NCI-H1417 treated with DMSO at 0.1 percent for 48 hours (cell line): ENCODE measurements around the gene PKD2.

Source experiments
- DNase-seq: peaks from one replicate; lab custom pipeline; 2025; lab: John Stamatoyannopoulos, UW

PKD2 gene

DNA sequence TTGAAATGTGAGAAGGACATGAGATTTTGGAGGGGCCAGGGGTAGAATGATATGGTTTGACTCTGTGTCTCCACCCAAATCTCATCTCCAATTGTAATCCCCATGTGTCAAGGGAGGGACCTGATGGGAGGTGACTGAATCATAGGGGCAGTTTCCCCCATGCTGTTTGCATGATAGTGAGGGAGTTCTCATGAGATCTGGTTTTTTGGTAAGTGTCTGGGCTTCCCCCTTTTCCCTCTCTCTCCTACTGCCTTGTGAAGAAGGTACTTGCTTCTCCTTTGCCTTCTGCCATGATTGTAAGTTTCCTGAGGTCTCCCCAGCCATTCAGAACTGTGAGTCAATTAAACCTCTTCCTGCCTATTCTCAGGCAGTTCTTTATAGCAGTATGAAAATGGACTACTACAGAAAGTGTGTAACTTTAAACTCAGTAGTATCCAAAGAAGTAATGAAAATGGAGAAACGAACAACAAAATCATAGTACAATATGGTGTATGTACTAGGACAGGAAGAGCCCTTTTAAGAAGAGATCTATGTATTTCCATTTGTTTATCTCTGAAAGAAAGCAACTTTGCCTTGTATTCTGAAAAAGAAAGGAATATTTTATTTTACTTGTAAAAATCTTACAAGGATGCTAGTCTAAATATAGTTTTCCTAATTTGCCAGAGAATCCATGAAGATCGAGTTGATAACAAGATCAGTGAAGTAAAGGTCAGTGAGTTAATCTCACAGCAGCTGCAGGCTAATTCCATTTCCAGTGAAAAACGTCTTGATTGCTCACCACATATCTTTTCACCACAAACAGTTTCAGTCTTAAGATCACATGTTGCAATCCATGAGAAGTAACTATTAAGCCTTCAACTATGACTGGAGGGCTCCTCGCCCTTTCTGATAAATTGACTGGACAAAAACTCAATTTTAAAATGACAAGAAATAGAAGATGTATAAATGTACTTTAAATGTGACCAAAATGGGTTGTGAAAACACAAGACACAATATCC lies 20.5 kb downstream of the PKD2 start:
- DNase-seq: no peak

DNA sequence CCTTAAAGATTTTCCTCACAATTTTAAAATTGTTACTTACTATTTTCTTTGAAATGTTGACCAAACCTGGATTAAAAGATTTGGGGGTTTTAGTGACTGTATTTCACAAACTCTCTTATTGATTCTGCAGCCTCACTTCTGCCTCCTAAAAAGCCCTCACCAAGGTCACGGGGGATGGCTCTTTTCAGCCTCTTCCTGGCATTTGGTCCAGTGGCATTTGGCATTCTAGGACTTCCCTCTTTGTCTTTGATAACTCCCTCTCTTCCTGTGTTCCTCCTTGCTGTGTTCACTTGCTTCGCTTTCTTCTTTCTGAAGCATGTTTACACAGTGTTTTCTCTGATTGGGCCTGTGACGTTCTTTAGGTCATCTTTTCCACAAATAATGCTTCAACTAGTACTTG lies 21.5 kb downstream of the PKD2 start:
- no peak for DNase-seq

DNA sequence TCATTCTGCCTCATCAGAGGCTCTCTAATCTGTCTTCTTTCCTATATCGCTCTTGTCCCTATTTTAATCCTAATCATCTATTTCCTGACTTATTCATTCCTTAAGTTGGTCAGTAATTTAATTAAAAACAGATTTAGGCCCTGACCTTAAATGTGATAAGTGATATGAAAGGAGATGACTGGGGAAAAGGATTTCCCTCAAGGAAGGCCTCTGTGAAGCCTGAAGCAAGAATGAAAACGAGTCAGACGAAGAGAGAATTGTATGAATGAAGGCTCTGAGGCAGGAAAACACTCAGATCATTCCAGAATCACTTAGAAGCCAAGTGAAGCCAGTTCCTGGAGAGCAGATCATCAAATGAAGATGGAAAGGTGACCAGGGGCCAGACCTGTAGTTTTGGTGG lies 22.1 kb downstream of the PKD2 start:
- no peak for DNase-seq

DNA sequence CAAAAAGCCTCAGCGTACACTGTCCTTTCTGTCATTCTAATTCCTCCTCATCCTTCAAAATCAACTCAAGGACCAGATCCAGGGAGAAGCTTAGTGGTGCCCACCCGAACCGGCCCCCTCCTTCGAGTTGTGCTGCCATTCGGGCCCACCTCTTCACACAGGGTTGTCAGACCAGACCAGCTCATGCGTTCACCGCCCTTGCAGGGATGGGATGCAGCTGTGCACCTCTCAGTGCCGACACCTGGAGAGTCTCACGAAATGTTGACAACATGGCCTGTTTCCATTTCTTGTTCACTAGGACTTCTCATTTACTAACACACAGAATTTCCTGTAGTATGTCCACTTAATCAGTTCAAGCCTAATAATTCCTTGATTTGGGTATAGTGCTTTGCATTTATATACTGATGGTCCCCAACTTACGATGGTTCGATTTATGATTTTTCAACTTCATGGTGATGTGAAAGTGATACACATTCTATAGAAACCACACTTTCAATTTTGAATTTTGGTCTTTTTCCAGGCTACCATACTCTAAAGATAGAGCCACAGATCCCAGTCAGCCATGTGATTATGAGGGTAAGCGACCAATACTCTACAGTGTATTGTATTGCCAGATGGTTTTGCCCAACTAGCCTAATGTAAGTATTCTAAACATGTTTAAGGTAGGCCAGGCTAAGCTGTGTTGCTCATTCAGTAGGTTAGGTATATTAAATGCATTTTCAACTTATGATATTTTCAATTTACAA lies 23.3 kb downstream of the PKD2 start:
- DNase-seq: no peak

DNA sequence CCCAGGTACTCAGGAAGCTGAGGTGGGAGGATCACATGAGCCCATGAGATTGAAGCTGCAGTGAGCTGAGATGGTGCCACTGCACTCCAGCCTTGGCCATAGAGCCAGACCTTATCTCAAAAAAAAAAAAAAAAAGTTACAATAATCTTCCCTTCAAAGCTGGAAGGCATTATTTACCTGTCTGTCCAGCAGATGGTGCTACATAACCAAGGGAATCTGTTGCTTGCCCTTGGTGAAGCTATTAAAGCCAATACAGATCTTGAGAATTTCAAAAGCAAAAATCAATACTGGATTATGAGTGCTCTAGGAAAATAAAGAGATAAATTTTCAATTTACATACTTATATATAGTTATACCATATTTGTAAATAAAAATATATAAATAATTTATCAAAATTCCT lies 25.9 kb downstream of the PKD2 start:
- DNase-seq: no peak

DNA sequence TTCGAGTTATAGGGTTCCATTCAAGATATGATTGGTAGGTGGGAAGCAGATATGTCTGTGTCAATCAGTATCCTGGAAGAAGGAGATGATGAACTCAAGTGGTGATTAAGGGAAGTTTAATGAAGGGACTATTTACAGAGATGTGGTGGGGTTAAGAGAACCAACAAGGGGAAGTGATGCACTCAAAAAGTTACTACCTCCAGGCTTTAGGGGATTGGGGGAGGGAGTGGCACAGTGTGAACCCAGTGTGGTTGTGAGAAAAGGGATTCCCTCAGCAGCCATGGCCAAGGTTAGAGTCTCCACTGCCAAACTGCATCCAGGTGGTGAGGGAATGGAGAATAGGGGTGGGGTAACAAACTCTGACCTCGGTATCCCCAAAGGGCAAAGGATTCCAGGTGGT lies 27.9 kb downstream of the PKD2 start:
- DNase-seq: no peak

DNA sequence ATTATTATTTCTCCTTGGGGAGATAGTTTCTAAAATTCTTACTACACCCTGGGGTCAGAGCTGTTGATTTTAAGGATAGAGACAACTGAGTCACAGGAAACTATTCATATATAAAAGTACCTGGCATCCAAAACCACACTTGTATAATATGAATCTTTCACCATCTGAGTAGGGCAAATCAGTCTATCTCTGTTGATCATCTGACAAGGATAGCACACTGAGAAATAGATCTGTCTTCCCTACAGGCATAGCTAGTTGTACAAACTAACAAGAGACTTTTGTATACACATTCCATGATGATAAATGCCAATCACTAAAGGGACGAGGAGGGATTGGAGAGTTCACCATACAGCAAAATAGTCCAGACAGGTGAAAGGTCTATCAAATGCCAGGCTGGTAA lies 30.0 kb downstream of the PKD2 start:
- DNase-seq: no peak

DNA sequence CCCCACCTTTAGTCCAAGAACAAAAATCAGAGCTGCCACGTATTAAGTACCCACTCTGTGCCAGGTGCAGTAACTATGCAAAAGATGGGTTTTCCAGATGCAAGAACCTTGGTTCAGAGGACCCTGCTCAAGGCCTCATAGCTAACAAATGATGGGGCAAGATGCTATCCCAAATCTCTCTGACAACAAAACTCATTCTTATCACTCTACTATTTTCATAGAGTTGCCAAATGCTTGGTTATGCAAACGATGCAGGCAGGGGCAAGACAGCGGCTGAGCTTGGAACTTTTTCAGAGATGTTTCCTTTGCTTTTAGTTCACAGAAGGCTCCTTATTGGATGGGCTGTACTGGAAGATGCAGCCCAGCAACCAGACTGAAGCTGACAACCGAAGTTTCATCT lies 30.5 kb downstream of the PKD2 start:
- DNase-seq: no peak

DNA sequence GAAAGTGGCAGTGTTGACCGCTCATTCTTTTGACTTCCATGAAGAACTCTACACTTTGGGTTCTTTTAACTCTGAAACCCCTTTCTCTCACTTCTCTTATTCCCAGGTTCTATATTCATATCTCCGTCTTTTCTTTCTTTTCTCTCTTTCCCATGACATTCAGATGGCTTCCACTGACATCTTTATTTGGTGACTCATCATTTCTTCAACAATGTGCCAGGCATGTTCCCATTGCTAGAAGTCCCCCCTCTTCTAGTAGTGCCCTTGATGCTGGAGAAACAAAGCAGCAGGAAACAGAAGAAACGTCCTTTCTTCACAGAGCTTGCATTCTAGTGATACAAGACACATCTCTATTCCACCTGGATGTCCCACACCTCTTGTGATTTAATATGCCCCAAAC lies 33.3 kb downstream of the PKD2 start:
- no peak for DNase-seq

DNA sequence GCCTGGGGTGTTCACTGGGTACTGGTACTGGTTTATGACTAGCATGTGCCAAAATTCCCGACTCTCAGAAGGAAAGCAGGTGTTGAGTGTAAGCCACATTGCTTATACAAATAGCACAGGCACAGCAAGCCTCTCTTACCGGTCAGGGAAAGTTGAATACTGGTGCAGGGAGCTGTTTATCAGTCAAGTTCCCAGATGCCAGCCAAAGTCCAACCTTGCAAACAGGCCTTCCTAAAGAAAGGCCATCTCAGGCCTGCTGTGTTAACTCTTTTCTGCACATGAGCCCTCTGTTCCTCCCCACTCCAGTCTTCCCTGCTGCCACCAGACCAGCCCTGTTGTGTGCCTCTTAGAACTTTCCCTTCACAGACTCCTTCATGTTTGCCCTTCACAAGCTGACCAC lies 34.2 kb downstream of the PKD2 start:
- no peak for DNase-seq

DNA sequence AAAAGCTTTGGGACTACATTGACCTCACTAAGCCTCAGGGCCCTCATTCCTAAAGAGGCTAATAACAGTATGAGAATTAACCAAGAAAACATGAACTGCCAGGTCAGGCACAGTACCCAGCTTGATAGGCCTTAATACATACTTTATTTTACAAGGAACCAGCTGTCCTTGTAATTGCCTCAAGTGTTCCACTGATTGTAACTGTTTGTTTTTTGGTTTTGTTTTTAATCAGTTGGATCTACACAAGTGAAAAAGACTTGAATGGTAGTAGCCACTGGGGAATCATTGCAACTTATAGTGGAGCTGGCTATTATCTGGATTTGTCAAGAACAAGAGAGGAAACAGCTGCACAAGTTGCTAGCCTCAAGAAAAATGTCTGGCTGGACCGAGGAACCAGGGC lies 35.6 kb downstream of the PKD2 start:
- DNase-seq: no peak

DNA sequence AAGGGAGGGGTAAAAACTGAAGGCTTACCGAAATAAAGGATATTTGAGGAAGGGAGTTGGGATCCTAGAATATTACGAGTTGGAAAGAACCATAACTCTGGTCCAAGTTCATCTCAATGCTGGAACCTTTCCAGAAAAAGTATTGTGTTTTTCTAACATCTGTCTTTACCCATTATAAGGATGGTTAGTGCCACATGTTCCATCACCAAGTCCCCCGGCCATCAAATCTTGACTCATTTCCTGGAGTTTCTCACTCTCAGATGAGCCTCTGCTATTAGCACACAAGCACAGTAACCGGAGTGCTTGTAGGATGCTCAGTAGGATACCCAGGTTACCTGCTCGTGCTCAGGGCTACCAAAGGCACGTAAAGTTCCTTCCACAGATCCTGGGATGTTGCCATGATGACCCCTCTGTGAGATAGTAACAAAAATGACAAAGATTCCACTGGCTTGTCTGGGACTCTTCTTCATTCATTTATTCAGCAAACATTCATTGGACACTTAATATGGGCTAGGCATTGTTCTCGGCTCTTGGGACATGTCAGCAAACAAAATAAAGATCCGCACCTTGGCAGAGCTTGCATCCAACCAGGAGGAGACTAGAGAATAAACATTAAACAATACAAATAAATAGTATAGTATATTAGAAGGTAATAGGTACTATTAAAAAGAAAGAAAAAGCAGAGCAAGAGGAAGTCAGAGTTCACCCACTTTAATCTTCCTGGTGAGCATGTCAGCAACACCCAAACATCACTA lies 36.3 kb downstream of the PKD2 start:
- DNase-seq: no peak

DNA sequence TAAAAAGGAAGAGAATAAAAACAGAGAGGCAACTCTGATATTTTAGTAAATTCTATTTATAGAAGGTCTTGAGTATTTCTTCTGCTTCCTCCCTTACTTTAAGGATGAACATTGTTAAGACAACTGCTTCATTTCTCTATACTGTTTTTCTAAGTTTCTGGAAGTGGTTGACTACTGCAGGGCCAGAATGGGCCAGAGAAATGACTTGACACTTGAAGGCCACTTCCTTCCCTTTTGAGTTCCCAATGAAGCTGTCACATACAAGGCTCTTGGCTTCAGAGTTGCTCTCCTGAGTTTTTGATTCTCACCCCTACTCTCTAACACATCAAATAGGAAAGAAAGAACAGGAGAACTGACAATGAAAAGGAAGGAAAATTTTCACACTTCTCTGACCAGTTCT lies 37.6 kb downstream of the PKD2 start:
- no peak for DNase-seq

DNA sequence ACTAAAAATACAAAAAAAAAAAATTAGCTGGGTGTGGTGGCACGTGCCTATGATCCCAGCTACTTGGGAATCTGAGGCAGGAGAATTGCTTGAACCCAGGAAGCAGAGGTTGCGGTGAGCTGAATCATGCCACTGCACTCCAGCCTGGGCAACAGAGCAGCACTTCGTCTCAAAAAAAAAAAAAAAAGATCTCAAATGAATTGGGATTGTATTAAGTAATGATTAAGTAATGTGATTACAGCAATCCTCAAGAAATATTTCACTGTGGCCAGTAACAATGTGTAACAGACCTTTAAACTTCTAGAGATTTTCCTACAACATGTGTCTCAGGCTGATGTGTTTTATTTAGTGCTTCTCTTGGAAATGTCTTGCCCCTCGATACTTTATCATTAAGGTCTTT lies 46.8 kb downstream of the PKD2 start:
- DNase-seq: no peak

DNA sequence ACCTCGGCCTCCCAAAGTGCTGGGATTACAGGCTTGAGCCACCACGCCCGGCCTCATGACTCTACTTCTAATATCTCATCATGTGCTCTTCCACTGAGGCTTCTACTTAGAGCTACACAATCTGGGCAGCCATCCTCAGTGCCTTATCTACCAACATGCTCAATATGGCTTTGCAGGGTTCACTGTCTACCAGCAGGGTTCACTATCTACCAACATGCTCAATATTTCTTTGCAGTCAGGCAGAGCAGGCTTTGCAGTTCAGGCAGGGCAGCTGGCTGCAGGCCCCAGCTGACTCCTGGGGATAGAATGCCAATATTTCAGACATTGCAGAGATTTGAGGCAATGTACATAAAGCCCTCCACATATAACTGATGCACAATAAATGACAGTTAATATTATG lies 47.5 kb downstream of the PKD2 start:
- no peak for DNase-seq

DNA sequence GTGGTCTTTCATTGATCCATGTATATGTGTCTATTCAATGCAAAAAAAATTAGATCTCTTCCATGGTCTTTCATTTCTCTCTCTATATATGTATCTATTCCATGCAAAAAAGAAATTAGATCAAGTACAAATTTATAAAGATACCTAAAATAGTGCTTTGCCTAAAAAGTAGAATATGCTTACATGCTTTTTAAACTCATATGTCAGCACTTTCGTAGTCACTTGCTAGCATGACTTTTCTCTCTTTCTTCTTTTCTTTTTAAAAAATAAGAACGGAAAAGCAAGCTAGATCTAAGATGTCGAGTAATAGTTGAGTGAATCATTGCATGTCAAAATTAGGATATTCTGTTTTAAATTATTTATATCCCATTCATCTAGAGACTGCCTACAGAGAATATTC lies 50.9 kb downstream of the PKD2 start:
- no peak for DNase-seq

DNA sequence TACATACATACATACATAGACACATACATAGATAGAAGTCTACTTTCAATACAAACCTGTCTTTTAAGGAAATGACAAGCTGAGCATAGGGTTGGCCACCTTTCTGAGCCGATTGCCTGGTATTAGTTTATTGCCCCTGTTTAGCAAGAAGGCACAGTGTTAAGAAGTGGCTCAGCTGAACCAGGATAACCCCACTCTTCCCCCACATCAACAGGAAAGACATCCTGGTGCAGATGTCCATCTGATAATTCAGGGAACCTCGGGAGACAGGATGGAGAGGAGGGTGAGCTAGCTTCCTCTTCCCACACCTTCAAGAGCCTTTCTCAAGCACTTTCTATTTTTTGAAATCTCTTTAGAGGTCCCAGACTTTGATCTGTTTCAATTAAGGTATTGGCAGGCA lies 52.3 kb downstream of the PKD2 start:
- no peak for DNase-seq

DNA sequence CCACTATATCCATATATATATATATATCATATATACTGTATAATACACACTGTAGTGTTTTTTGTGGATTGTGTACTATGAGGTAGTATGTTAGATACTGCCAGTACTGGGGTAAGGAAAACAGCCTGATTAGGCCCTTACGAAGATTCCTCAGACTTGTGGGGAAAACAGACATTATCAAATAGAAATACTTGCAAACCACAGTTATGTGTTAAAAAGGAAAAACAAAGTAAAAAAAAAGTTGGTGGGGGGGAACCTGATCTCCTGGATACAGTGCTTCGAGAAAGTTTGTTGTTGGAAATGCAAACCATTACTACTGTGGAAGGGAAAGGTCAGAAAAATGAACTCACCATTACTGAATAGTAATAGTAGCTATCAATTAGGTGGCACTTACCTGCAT lies 53.0 kb downstream of the PKD2 start:
- DNase-seq: no peak

DNA sequence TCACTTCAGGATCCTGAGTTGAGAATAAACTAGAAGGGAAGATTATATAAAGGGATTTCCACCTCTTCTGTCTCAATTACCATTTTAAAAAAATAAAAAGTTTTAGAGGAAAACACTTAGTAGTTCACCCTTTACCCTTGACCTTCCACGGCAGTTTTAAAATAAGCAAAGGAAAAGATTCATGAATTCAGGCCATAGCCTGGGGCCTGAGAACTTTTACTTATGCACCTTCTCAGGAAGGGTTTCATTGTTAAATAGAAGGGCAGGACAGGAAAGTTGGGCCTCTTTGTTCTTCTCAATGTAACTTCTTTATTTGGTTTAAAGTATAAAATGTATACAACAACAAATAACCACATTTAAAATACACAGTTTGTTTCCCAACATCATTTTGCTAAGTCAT lies 54.9 kb downstream of the PKD2 start:
- DNase-seq: no peak

DNA sequence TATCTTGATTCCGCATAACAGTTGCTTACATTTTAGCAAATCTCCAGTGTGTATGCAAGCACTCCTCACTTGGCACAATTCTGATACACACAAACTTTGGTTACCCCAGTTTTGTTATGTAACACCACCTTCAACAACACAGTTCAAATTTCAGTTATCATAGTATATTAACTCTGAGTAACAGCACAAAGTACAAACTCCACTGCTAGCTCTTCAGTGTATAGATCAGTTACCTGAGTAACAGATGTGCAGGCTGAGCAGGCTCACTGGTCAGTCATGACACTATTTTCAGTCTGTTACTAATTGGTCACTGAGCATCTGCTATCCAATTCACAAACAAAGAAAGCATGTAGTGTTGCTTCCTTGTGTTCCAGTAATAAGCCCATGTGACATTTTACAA lies 55.4 kb downstream of the PKD2 start:
- no peak for DNase-seq

DNA sequence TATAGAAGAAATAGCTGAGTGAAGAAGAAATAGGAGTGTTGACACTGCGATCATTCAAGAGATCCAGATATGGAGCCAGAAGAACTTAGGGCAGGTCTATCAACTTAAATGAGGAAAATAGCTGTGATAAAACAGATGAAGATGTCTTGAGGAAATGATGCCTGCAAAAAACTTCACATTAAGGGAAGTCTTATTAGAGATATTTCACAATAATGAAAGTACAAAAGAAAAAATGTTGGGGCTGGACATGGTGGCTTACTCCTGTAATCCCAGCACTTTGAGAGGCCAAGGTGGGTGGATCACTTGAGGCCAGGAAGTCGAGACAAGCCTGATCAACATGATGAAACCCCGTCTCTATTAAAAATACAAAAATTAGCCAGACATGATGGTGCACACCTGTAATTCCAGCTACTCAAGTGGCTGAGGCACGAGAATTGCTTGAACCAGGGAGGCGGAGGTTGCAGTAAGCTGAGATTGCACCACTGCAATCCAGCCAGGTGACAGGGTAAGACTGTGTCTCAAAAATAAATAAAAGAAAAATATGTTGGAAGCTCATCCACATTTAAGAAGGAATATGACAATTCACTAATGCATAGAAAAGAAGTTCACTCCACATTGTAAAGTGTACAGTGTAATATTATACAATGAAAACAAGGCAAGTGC lies 56.3 kb downstream of the PKD2 start:
- no peak for DNase-seq

DNA sequence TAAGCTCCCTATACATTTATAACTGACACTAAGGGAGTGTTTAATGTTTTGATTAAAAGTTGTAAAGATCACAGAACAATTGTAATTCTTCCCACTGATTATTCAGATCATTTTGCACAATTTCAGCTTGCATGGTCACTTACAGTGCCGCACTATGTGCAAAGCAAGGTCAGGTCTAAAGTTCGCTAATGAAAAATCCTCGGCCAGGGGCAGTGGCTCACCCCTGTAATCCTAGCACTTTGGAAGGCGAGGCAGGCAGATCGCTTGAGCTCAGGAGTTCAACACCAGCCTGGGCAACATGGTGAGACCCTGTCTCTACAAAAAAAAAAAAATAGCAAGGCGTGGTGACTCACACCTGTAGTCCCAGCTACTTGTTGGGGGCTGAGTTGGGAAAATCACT lies 57.0 kb downstream of the PKD2 start:
- DNase-seq: no peak
